ENCODE measurements around the gene DNM2.

Gene DNM2

DNA sequence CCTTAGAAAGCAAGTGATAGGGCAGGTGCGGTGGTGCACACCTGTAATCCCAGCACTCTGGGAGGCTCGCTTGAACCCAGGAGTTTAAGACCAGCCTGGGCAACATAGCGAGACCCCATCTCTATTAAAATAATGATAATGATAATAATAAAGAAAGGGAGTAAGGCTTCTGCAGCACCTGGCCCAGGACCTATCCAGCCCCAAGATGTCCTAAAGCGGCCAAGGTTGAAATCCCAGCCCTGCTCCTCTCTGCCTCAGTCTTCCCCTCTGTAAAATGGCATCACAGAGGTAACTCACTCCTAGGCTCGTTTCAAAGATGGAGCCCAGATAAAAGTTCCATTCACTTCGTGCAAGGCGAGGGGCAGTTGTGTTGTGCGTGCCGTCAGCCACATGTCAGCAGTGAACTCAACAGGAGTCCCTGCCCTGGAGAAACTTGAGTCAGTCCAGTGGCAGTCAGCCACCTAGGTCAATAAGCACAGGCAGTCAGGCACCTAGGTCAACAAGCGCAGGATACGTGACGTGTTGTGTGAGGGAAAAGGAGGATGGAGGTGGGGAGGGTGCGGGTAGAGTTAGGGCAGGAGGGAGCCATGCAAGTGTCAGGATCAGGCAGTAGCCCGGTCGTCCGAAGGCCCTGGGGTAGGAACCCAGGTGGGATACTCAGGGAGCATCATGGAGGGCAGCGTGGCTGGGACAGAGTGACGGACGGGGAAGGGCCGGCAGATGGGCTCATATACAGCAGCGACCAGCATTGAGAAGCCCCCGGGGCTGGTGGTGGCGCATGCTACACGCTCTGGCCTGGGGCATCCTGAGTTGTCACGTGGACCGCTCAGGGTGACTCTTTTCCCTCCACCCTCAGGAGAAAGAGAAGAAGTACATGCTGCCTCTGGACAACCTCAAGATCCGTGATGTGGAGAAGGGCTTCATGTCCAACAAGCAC lies 101.5 kb downstream of the DNM2 start:
- no peak overlapping the region for H3K4me3 ChIP-seq (ENCODE audit: low read length)
- no peak overlapping the region for H3K9ac ChIP-seq (ENCODE audit: low read length)
- H3K27ac ChIP-seq (ENCODE audit: low read depth, low read length), result no peak overlapping the region
- no peaks in the 10 kb centered on the region for H3K4me1 ChIP-seq (ENCODE audit: control insufficient read depth, insufficient read depth, low read length)
- H3K27me3 ChIP-seq (ENCODE audit: control insufficient read depth, insufficient read depth, low read length), result no peaks in the 10 kb centered on the region
- H3K36me3 ChIP-seq (ENCODE audit: control insufficient read depth, insufficient read depth, low read length), result peaks cover 24% of the 10 kb centered on the region

- peaks cover 23% of the 10 kb centered on the region for H3K36me3 ChIP-seq (ENCODE audit: control insufficient read depth, insufficient read depth, low read length)
- H3K27me3 ChIP-seq (ENCODE audit: control insufficient read depth, insufficient read depth, low read length), result no peaks in the 10 kb centered on the region
Observed at GRCh38 chr19:10820173-10820572, 102.3 kb downstream of the DNM2 start.

DNA sequence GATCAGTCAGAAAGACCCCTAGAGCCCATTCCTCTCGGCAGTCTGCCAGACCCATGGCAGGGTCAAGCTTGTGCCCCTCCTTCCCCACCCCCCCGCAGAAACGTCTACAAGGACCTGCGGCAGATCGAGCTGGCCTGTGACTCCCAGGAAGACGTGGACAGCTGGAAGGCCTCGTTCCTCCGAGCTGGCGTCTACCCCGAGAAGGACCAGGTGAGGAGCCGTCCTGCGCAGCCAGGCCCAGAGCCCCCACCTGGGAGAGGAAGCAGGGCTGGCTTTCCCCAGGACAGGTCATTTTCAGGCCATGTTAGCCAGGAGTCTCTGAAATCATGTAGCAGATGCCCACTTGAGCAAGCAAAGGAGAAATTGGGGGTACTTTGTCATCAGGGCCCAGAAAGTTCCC lies 105.8 kb downstream of the DNM2 start:
- H3K27me3 ChIP-seq (ENCODE audit: control insufficient read depth, insufficient read depth, low read length), result no peaks in the 10 kb centered on the region
- H3K9ac ChIP-seq (ENCODE audit: low read length), result no peak overlapping the region
- no peak overlapping the region for H3K4me3 ChIP-seq (ENCODE audit: low read length)
- no peaks in the 10 kb centered on the region for H3K4me1 ChIP-seq (ENCODE audit: control insufficient read depth, insufficient read depth, low read length)
- H3K27ac ChIP-seq (ENCODE audit: low read depth, low read length), result no peak overlapping the region
- peaks cover 28% of the 10 kb centered on the region for H3K36me3 ChIP-seq (ENCODE audit: control insufficient read depth, insufficient read depth, low read length)

More at GRCh38 chr19:10820173-10820572, 102.3 kb downstream of the DNM2 start:
- Histone ChIP-seq H3K27ac (ENCODE audit: low read depth, low read length) (no peak overlapping the region), H3K4me3 (ENCODE audit: low read length) (no peak overlapping the region), H3K4me1 (ENCODE audit: control insufficient read depth, insufficient read depth, low read length) (no peaks in the 10 kb centered on the region), H3K9ac (ENCODE audit: low read length) (no peak overlapping the region)

DNA sequence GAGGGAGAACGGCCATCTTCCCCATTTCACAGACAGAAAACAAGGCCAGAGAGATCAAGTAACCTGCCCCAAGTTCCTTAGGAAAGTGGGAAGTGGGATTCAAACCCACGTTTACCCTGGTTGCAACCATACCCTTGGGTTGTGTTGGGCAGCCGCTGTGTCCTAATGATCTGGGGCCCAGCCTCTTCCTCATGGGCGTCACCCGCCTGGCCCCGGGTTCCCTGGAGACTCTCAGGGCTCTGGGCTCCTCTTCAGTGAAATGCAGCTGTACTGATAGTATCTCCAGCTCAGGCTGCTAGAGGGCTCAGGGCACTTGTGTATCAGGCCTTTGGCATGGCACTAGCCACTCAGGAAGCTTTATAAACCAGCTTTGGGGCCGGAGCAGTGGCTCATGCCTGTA lies 108.4 kb downstream of the DNM2 start:
- H3K9ac ChIP-seq (ENCODE audit: low read length), result no peak overlapping the region
- H3K27me3 ChIP-seq (ENCODE audit: control insufficient read depth, insufficient read depth, low read length), result no peaks in the 10 kb centered on the region
- no peaks in the 10 kb centered on the region for H3K4me1 ChIP-seq (ENCODE audit: control insufficient read depth, insufficient read depth, low read length)
- H3K27ac ChIP-seq (ENCODE audit: low read depth, low read length), result no peak overlapping the region
- peaks cover 30% of the 10 kb centered on the region for H3K36me3 ChIP-seq (ENCODE audit: control insufficient read depth, insufficient read depth, low read length)
- H3K4me3 ChIP-seq (ENCODE audit: low read length), result no peak overlapping the region

DNA sequence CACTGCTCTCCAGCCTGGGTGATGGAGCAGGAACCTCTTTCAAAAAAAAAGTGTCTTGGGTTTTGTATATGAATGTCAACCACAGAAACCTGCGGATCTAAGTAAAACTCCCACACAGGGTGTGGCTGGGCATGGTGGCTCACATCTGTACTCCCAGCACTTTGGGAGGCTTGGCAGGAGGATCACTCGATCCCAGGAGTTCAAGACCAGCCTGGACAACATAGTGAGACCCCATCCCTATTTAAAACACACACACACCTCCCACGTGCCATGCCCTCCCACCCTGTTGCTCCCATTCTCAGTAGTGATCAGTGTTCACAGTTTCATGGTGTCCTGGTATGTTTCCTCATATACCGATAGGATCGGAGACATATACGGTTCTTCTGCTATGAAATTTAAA lies 109.0 kb downstream of the DNM2 start:
- no peak overlapping the region for H3K9ac ChIP-seq (ENCODE audit: low read length)
- H3K36me3 ChIP-seq (ENCODE audit: control insufficient read depth, insufficient read depth, low read length), result peaks cover 31% of the 10 kb centered on the region
- H3K27me3 ChIP-seq (ENCODE audit: control insufficient read depth, insufficient read depth, low read length), result no peaks in the 10 kb centered on the region
- H3K4me1 ChIP-seq (ENCODE audit: control insufficient read depth, insufficient read depth, low read length), result no peaks in the 10 kb centered on the region
- no peak overlapping the region for H3K27ac ChIP-seq (ENCODE audit: low read depth, low read length)
- H3K4me3 ChIP-seq (ENCODE audit: low read length), result no peak overlapping the region

DNA sequence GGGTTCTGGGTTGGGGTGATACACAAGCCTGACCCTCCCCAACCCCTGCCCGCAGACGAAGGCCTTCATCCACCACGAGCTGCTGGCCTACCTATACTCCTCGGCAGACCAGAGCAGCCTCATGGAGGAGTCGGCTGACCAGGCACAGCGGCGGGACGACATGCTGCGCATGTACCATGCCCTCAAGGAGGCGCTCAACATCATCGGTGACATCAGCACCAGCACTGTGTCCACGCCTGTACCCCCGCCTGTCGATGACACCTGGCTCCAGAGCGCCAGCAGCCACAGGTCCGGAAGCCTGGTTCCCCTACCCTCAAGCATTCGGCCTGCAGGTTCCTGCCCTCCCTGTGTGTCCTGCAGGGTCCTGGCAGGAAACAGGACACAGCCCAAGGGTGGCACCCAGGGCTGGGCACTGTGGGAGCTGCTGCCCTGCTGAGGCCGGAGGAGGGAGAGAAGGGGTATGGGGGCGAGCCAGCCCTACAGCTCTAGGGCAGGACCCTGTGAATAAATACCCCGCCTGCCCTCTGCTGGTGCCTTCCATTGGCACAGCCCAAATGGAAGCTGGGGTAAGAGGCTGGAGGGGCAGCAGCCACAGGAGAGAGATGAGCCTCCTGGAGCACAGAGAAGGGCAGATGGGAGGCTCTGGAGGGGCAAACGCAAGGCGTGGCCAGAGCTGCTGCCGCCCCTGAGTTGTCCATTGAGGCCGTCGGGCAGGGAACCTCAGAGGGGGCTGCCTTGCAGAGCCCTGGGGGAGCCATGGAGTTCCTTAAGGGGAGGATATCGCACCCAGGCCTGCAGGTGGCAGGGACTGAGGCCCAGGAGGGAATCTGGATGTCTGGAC lies 111.3 kb downstream of the DNM2 start:
- no peak overlapping the region for H3K27ac ChIP-seq (ENCODE audit: low read depth, low read length)

DNA sequence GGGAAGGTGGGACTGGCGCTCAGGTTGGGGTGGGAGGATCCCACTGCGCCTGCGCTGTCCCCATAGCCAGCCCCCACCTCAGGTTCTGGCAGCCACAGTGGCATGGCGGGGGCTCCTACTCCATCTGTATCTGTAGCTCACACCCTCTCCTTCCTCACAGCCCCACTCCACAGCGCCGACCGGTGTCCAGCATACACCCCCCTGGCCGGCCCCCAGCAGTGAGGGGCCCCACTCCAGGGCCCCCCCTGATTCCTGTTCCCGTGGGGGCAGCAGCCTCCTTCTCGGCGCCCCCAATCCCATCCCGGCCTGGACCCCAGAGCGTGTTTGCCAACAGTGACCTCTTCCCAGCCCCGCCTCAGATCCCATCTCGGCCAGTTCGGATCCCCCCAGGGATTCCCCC lies 112.1 kb downstream of the DNM2 start:
- H3K27me3 ChIP-seq (ENCODE audit: control insufficient read depth, insufficient read depth, low read length), result no peaks in the 10 kb centered on the region
- no peak overlapping the region for H3K27ac ChIP-seq (ENCODE audit: low read depth, low read length)
- H3K9ac ChIP-seq (ENCODE audit: low read length), result no peak overlapping the region
- peaks cover 21% of the 10 kb centered on the region for H3K36me3 ChIP-seq (ENCODE audit: control insufficient read depth, insufficient read depth, low read length)
- no peak overlapping the region for H3K4me3 ChIP-seq (ENCODE audit: low read length)
- no peaks in the 10 kb centered on the region for H3K4me1 ChIP-seq (ENCODE audit: control insufficient read depth, insufficient read depth, low read length)

More for the DNA sequence above, 111.3 kb downstream of the DNM2 start:
- Histone ChIP-seq H3K9ac (ENCODE audit: low read length) (no peak overlapping the region), H3K36me3 (ENCODE audit: control insufficient read depth, insufficient read depth, low read length) (peaks cover 27% of the 10 kb centered on the region), H3K27me3 (ENCODE audit: control insufficient read depth, insufficient read depth, low read length) (no peaks in the 10 kb centered on the region), H3K4me1 (ENCODE audit: control insufficient read depth, insufficient read depth, low read length) (no peaks in the 10 kb centered on the region), H3K4me3 (ENCODE audit: low read length) (no peak overlapping the region)

DNA sequence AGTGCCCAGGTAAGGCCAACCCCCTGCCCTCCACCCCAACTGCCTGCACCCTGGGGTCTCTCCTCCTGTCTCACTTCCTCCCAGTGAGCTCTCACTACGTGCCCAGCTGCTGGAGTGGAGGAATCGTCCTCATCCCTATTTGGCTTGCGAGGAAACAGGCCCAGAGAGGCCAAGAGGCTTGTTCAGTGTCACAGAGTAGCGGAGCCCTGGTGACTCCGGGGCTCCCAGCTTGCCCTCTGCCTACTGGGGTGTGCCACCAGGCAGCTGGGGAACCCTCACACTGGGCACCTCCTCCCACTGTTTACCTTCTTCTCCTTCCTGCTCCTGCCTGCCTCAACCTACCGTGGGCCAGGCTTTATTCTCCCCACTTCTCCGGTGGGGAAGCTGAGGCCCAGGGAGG lies 112.5 kb downstream of the DNM2 start:
- Histone ChIP-seq H3K36me3 (ENCODE audit: control insufficient read depth, insufficient read depth, low read length) (peaks cover 21% of the 10 kb centered on the region), H3K4me3 (ENCODE audit: low read length) (no peak overlapping the region), H3K27ac (ENCODE audit: low read depth, low read length) (no peak overlapping the region), H3K9ac (ENCODE audit: low read length) (no peak overlapping the region), H3K4me1 (ENCODE audit: control insufficient read depth, insufficient read depth, low read length) (no peaks in the 10 kb centered on the region), H3K27me3 (ENCODE audit: control insufficient read depth, insufficient read depth, low read length) (no peaks in the 10 kb centered on the region)

DNA sequence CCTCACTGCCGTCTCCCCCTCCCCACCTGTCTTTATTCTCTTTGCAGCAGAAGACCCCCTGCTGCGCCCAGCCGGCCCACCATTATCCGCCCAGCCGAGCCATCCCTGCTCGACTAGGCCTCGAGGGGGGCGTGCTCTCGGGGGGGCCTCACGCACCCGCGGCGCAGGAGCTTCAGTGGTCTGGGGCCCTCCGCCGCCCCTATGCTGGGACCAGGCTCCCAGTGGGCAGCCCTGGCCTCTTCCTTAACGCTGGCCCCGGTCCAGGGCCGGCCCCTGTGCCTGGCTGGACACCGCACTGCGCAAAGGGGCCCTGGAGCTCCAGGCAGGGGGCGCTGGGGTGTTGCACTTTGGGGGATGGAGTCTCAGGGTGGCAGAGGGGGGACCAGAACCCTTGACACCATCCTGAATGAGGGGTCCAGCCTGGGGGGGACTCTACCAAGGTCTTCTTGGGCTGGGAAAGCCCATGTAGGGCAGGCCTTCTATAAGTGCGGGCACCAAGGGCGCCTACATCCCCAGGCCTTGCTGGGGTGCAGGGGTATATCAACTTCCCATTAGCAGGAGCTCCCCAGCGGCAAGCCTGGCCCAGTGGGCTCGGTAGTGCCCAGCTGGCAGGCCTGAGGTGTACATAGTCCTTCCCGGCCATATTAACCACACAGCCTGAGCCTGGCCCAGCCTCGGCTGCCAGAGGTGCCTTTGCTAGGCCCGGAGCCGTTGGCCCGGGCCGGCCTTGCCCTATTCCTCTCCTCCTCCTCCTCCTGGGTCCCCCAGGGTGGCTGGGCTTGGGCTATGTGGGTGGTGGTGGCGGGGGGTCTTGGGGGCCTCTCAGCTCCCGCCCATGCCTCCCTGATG lies 113.3 kb downstream of the DNM2 start:
- H3K9ac ChIP-seq (ENCODE audit: low read length), result no peak overlapping the region
- H3K27me3 ChIP-seq (ENCODE audit: control insufficient read depth, insufficient read depth, low read length), result no peaks in the 10 kb centered on the region
- peaks cover 16% of the 10 kb centered on the region for H3K36me3 ChIP-seq (ENCODE audit: control insufficient read depth, insufficient read depth, low read length)
- H3K4me3 ChIP-seq (ENCODE audit: low read length), result no peak overlapping the region
- no peaks in the 10 kb centered on the region for H3K4me1 ChIP-seq (ENCODE audit: control insufficient read depth, insufficient read depth, low read length)
- H3K27ac ChIP-seq (ENCODE audit: low read depth, low read length), result no peak overlapping the region

GRCh38 chr19:10831987-10832938 lies 114.4 kb downstream of the DNM2 start:
- Histone ChIP-seq H3K9ac (ENCODE audit: low read length) (no peak overlapping the region), H3K36me3 (ENCODE audit: control insufficient read depth, insufficient read depth, low read length) (peaks cover 14% of the 10 kb centered on the region), H3K27ac (ENCODE audit: low read depth, low read length) (no peak overlapping the region), H3K4me3 (ENCODE audit: low read length) (no peak overlapping the region), H3K4me1 (ENCODE audit: control insufficient read depth, insufficient read depth, low read length) (no peaks in the 10 kb centered on the region), H3K27me3 (ENCODE audit: control insufficient read depth, insufficient read depth, low read length) (no peaks in the 10 kb centered on the region)

DNA sequence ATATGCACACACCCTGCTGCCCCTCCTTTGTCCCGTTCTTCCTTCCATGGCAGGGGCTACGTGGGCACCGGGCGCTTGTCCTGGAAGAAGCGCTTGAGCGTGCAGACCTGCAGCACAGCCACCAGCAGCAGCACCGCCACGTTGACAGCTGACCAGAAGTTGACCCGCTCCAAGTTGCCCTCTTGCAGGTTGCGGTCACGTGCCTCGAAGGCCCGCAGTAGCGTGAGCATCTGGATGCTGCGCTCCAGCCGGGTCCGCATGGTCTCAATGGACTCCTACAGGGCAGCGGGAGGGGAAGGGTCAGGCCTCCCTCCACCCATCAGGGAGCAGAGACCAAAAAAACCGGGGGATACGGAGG lies 115.0 kb downstream of the DNM2 start:
- H3K27ac ChIP-seq (ENCODE audit: low read depth, low read length), result no peak overlapping the region
- H3K4me1 ChIP-seq (ENCODE audit: control insufficient read depth, insufficient read depth, low read length), result no peaks in the 10 kb centered on the region
- no peak overlapping the region for H3K9ac ChIP-seq (ENCODE audit: low read length)
- H3K4me3 ChIP-seq (ENCODE audit: low read length), result no peak overlapping the region
- H3K36me3 ChIP-seq (ENCODE audit: control insufficient read depth, insufficient read depth, low read length), result peaks cover 14% of the 10 kb centered on the region
- H3K27me3 ChIP-seq (ENCODE audit: control insufficient read depth, insufficient read depth, low read length), result no peaks in the 10 kb centered on the region
